HCT116 (cell line): ENCODE results near the gene ESPN.

Source experiments
- CEBPB ChIP-seq: IDR thresholded peaks from 2 replicates; pipeline ENCODE4 v1.6.1; 2012; ENCODE audit warnings: low read depth
- CTCF ChIP-seq, 3 experiments: fragments of 200-600 bp in 1 of 3; sonication (generic) in 1 of 3; IDR thresholded peaks in 2 of 3; conservative IDR thresholded peaks in 1 of 3; 2 replicates each; pipeline ENCODE4 v1.5.1; 2012 to 2017; ENCODE audit warnings: low read depth in 2 of 3, low read length in 2 of 3, antibody characterized with exemption in 1 of 3, borderline replicate concordance in 1 of 3, control low read depth in 1 of 3, mild to moderate bottlenecking in 1 of 3, mixed read lengths in 1 of 3, mixed run types in 1 of 3, moderate library complexity in 1 of 3; ENCODE audit not compliant: insufficient read depth in 1 of 3

GRCh38 chr1:6474815-6475282 is 50.3 kb downstream of the ESPN start:
- no peak for TF ChIP-seq CTCF (IDR thresholded peaks at IDR 0.05 in 2 of 3, conservative IDR thresholded peaks at IDR 0.05 in 1 of 3; ENCODE audit: borderline replicate concordance in 1 of 3, insufficient read depth in 1 of 3, low read depth in 2 of 3, low read length in 2 of 3)
- no peak for TF ChIP-seq CEBPB
